Adrenal gland (tissue), 12 donors: ENCODE data around the gene RGL1. TPM values are rescaled to one million over a fixed set of nuclear protein-coding genes. Genes with fewer than 3 reads are reported as not detected.

ENCODE experiments used
- DNase-seq, 7 donors: peaks; one replicate each; pipeline ENCODE4 v3.0.0-alpha.2; 2019 to 2020
- H3K27ac ChIP-seq, 5 donors: fragments of 200-600 bp; sonication (generic) in 4 of 5; 1 replicate in 3 of 5; 2 replicates in 2 of 5; pipeline versions ENCODE4 v1.5.1 to v1.8.0; 2016 to 2020; ENCODE audit warnings: mild to moderate bottlenecking in 1 of 5
- H3K27me3 ChIP-seq: fragments of 200-600 bp; 2 replicates; pipeline ENCODE4 v1.8.0; 2021
- H3K36me3 ChIP-seq, 2 donors: fragments of 200-600 bp; replicated peaks in 1 of 2; 1 replicate in 1 of 2; 2 replicates in 1 of 2; pipeline versions ENCODE4 v1.5.1 to v1.8.0; 2018 to 2022
- H3K4me1 ChIP-seq, 2 donors: fragments of 200-600 bp; replicated peaks in 1 of 2; 1 replicate in 1 of 2; 2 replicates in 1 of 2; pipeline versions ENCODE4 v1.5.1 to v1.8.0; 2018 to 2021
- H3K4me3 ChIP-seq, 4 donors: fragments of 200-600 bp; sonication (generic) in 3 of 4; one replicate each; pipeline ENCODE4 v1.5.1; 2016 to 2018
- H3K9me3 ChIP-seq, 3 donors: fragments of 200-600 bp; sonication (generic) in 1 of 3; replicated peaks in 1 of 3; 1 replicate in 2 of 3; 2 replicates in 1 of 3; pipeline versions ENCODE4 v1.5.1 to v1.8.0; 2016 to 2021
- CTCF ChIP-seq, 6 experiments: fragments of 450-650 bp in 4 of 6; fragments of 200-600 bp in 2 of 6; sonication (generic) in 1 of 6; IDR thresholded peaks; 1 replicate in 5 of 6; 2 replicates in 1 of 6; pipeline versions ENCODE4 v1.5.1 to v1.8.0; 2016 to 2021; ENCODE audit warnings: antibody characterized with exemption in 6 of 6, mild to moderate bottlenecking in 2 of 6, moderate library complexity in 1 of 6
- POLR2A ChIP-seq, 2 donors: fragments of 450-650 bp; IDR thresholded peaks; one replicate each; pipeline ENCODE4 v1.6.1; 2017; ENCODE audit warnings: antibody characterized with exemption in 2 of 2, mild to moderate bottlenecking in 2 of 2, moderate library complexity in 1 of 2
- WGBS, 4 donors: extraction: QIAGEN DNeasy Blood & Tissue Kit in 2 of 4; methylation state at CpG; one replicate each; pipeline versions ENCODE4 v1.1.5 to v1.1.7; 2013 to 2017; 5-methylcytosine and 5-hydroxymethylcytosine counted together
- intact Hi-C, 2 donors: fragments of 100-400 bp; cut with DNase I; formaldehyde crosslinking; loops; one replicate each; pipeline versions ENCODE4 v1.14.1 to v1.15.0; 2022 to 2023
- polyA plus RNA-seq, 3 donors: library from polyadenylated mRNA; stranded (reverse); fragments of 200-250 nt in 2 of 3; fragments of 350-450 nt in 1 of 3; fragmentation: Illumina TruSeq in 1 of 3; extraction: RNeasy Lipid Tissue Mini Kit (QIAGEN cat#74804) in 1 of 3; gene quantifications; one replicate each; pipeline ENCODE4 v1.2.3, GENCODE V29; 2013 to 2014
- total RNA-seq, 9 donors: library from RNA; depleted of rRNA in 4 of 9; stranded (reverse); fragments of >200 nt in 4 of 9; fragments of 120-200 nt in 1 of 9; fragmentation: NEBNext Ultra II Directional in 1 of 9; extraction: Animal tissue kit (Norgen Biotek cat#: 25700) in 1 of 9; gene quantifications; one replicate each; pipeline versions ENCODE4 v1.1.0 to v1.2.4, GENCODE V29; 2013 to 2023
- donor health status: healthy with polysubstance abuse.
- donor health status: Bipolar disorder and iron deficiency.
- donor health status: DM: yes; HTN: yes; CAD: no.
- donor health status: DM: no; HTN: no; CAD: no.
- donor health status: DM: no; HTN: no; CAD: no.
- donor health status: DM: yes; HTN: yes; CAD: no.

The RGL1 gene
- total and polyA plus RNA-seq, 12 donors = 15.5 to 76.9 (median 34.9) TPM

GRCh38 chr1:183807549-183808168 lies 2.7 kb downstream of the RGL1 start:
- Histone ChIP-seq H3K4me3 (peak overlapping the region in 1 of 4 donors; percentile 93), H3K4me1 (peaks cover 29 to 62% of the 10 kb centered on the region in 2 donors), H3K27ac (peak overlapping the region in 3 of 5 donors; percentile 35 to 91 (median 57)), H3K27me3 (no peaks in the 10 kb centered on the region), H3K9me3 (no peaks in the 10 kb centered on the region), H3K36me3 (no peaks in the 10 kb centered on the region)
- TF ChIP-seq POLR2A (IDR thresholded peaks at IDR 0.05) (no peak), CTCF (IDR thresholded peaks at IDR 0.05) (no peak)
- intact Hi-C loops = no loop called here
- 48 to 78% (median 67%) methylated on average over 2 of the region's 2 CpGs for WGBS, 4 donors
- DNase-seq = peak in 4 of 7 donors; percentile 28 to 47 (median 38)

GRCh38 chr1:183808296-183809027 lies 3.5 kb downstream of the RGL1 start:
- Histone ChIP-seq H3K27me3 (no peaks in the 10 kb centered on the region), H3K27ac (peak overlapping the region in 3 of 5 donors; percentile 35 to 91 (median 57)), H3K4me3 (peak overlapping the region in 1 of 4 donors; percentile 93), H3K9me3 (no peaks in the 10 kb centered on the region), H3K36me3 (no peaks in the 10 kb centered on the region), H3K4me1 (peaks cover 36 to 70% of the 10 kb centered on the region in 2 donors)
- no peak for TF ChIP-seq CTCF (IDR thresholded peaks at IDR 0.05)
- no peak for TF ChIP-seq POLR2A (IDR thresholded peaks at IDR 0.05)
- DNase-seq = no peak
- intact Hi-C loops = no loop called here
- 54 to 66% (median 63%) methylated on average over 2 of the region's 2 CpGs for WGBS, 4 donors

GRCh38 chr1:183810121-183810520 lies 5.2 kb downstream of the RGL1 start:
- peak in 1 of 7 donors; percentile 29 for DNase-seq
- WGBS, 4 donors = 46 to 58% (median 52%) methylated on average over 2 of the region's 2 CpGs
- intact Hi-C loops = no loop called here
- Histone ChIP-seq H3K4me1 (peaks cover 36 to 78% of the 10 kb centered on the region in 2 donors), H3K4me3 (no peak overlapping the region), H3K9me3 (no peaks in the 10 kb centered on the region), H3K27me3 (no peaks in the 10 kb centered on the region), H3K36me3 (no peaks in the 10 kb centered on the region), H3K27ac (peak overlapping the region in 1 of 5 donors; percentile 7)
- TF ChIP-seq CTCF (IDR thresholded peaks at IDR 0.05) = no peak

GRCh38 chr1:183810756-183811544 lies 6.0 kb downstream of the RGL1 start:
- H3K36me3 ChIP-seq = no peaks in the 10 kb centered on the region
- no peak overlapping the region for H3K27ac ChIP-seq
- WGBS, 4 donors = 87 to 90% (median 88%) methylated on average over 4 of the region's 4 CpGs
- no peak overlapping the region for H3K4me3 ChIP-seq
- peaks cover 36 to 85% of the 10 kb centered on the region in 2 donors for H3K4me1 ChIP-seq
- H3K27me3 ChIP-seq = no peaks in the 10 kb centered on the region
- DNase-seq = no peak
- no peaks in the 10 kb centered on the region for H3K9me3 ChIP-seq
- intact Hi-C loops = no loop called here
- TF ChIP-seq POLR2A (IDR thresholded peaks at IDR 0.05) (no peak), CTCF (IDR thresholded peaks at IDR 0.05) (no peak)
